Prostate gland (tissue), 2 donors: ENCODE measurements around the gene TCEAL2.

Experiments
- CTCF ChIP-seq, 4 experiments: fragments of 200-600 bp in 2 of 4; fragments of 450-650 bp in 2 of 4; sonication (generic) in 2 of 4; IDR thresholded peaks; 1 replicate in 3 of 4; 2 replicates in 1 of 4; pipeline ENCODE4 v1.5.1; 2016 to 2019; ENCODE audit warnings: antibody characterized with exemption in 4 of 4, mild to moderate bottlenecking in 2 of 4, moderate library complexity in 2 of 4
- POLR2A ChIP-seq: fragments of 450-650 bp; IDR thresholded peaks from one replicate; pipeline ENCODE4 v1.6.1; 2016; ENCODE audit warnings: antibody characterized with exemption, mild to moderate bottlenecking
- POLR2AphosphoS5 ChIP-seq: sonication (generic); formaldehyde crosslinking; IDR thresholded peaks from one replicate; pipeline ENCODE4 v1.6.1; 2017; ENCODE audit warnings: antibody characterized with exemption

- TF ChIP-seq CTCF (IDR thresholded peaks at IDR 0.05), result no peak
- no peak for TF ChIP-seq POLR2A
- TF ChIP-seq POLR2AphosphoS5, result no peak
Measured at GRCh38 chrX:102138064-102138463, 12.6 kb downstream of the TCEAL2 start.
